PC-9 (cell line): Measurements from ENCODE around the gene CXCR6.

Experiments
- CTCF ChIP-seq: fragments of 200-600 bp; sonication (generic); conservative IDR thresholded peaks from 2 replicates; pipeline ENCODE4 v1.6.1; 2017; ENCODE audit warnings: mixed run types, antibody characterized with exemption, mild to moderate bottlenecking, moderate library complexity
- EZH2 ChIP-seq: fragments of 200-600 bp; sonication (generic); IDR thresholded peaks from 2 replicates; pipeline ENCODE4 v1.8.0; 2017; ENCODE audit warnings: antibody characterized with exemption, low read depth

GRCh38 chr3:45939341-45939771 is 3.9 kb upstream of the CXCR6 start:
- TF ChIP-seq CTCF, result no peak
- TF ChIP-seq EZH2, result no peak
